HEK293 (cell line): ENCODE measurements around the gene DYNC1LI1.

Source experiments
- CTCF ChIP-seq: fragments of 450-650 bp; formaldehyde crosslinking; IDR thresholded peaks from 2 replicates; pipeline ENCODE4 v1.5.1; 2016; ENCODE audit warnings: missing biosample characterization, missing genetic modification characterization
- HOXA7 ChIP-seq: sonication (generic); formaldehyde crosslinking; IDR thresholded peaks from 2 replicates; pipeline ENCODE4 v1.8.1; 2022; ENCODE audit warnings: missing genetic modification reagents, borderline replicate concordance
- MEIS1 ChIP-seq: sonication (generic); formaldehyde crosslinking; IDR thresholded peaks from 2 replicates; pipeline ENCODE4 v1.8.1; 2022; ENCODE audit warnings: missing genetic modification reagents, mild to moderate bottlenecking, borderline replicate concordance
- REST ChIP-seq: fragments of 450-650 bp; formaldehyde crosslinking; IDR thresholded peaks from 2 replicates; pipeline ENCODE4 v1.5.1; 2016; ENCODE audit warnings: missing biosample characterization, missing genetic modification characterization
- SALL2 ChIP-seq: fragments of 450-650 bp; formaldehyde crosslinking; IDR thresholded peaks from 2 replicates; pipeline ENCODE4 v1.5.0; 2017; ENCODE audit warnings: missing biosample characterization, mild to moderate bottlenecking, missing genetic modification characterization, borderline replicate concordance
- WT1 ChIP-seq: fragments of 450-650 bp; formaldehyde crosslinking; IDR thresholded peaks from 2 replicates; pipeline ENCODE4 v1.5.1; 2016; ENCODE audit warnings: missing biosample characterization, missing genetic modification characterization
- YY1 ChIP-seq: fragments of 450-650 bp; formaldehyde crosslinking; IDR thresholded peaks from 2 replicates; pipeline ENCODE4 v1.5.1; 2018; ENCODE audit warnings: missing biosample characterization, missing genetic modification characterization
- ZBTB7A ChIP-seq: fragments of 450-650 bp; formaldehyde crosslinking; IDR thresholded peaks from 2 replicates; pipeline ENCODE4 v1.5.1; 2016; ENCODE audit warnings: low read depth, missing biosample characterization, missing genetic modification characterization
- ZNF140 ChIP-seq: fragments of 450-650 bp; formaldehyde crosslinking; IDR thresholded peaks from 2 replicates; pipeline ENCODE4 v1.5.1; 2016; ENCODE audit warnings: missing biosample characterization, missing genetic modification characterization
- ZNF274 ChIP-seq, 2 experiments: fragments of 200-500 bp in 1 of 2; fragments of 450-650 bp in 1 of 2; sonication (Bioruptor generic) in 1 of 2; formaldehyde crosslinking in 1 of 2; IDR thresholded peaks; 2 replicates each; pipeline versions ENCODE4 v1.5.1 to v1.6.1; 2014 to 2016; ENCODE audit warnings: borderline replicate concordance in 1 of 2, inconsistent platforms in 1 of 2, low read length in 1 of 2, missing biosample characterization in 1 of 2, missing genetic modification characterization in 1 of 2
- ZNF324 ChIP-seq: fragments of 450-650 bp; formaldehyde crosslinking; IDR thresholded peaks from 2 replicates; pipeline ENCODE4 v1.5.1; 2016; ENCODE audit warnings: missing biosample characterization, missing genetic modification characterization
- ZNF48 ChIP-seq: fragments of 450-650 bp; formaldehyde crosslinking; IDR thresholded peaks from 2 replicates; pipeline ENCODE4 v1.5.1; 2016; ENCODE audit warnings: missing biosample characterization, missing genetic modification characterization
- ZSCAN30 ChIP-seq: fragments of 450-650 bp; IDR thresholded peaks from 2 replicates; pipeline ENCODE4 v1.5.1; 2018; ENCODE audit warnings: missing biosample characterization, mild to moderate bottlenecking, missing genetic modification characterization, moderate library complexity

- TF ChIP-seq ZNF274 (IDR thresholded peaks at IDR 0.05; ENCODE audit: low read length), result no peak
- no peak for TF ChIP-seq ZNF274 (tag by site-specific recombination; IDR thresholded peaks at IDR 0.05; ENCODE audit: borderline replicate concordance)
- TF ChIP-seq ZBTB7A, result no peak
- TF ChIP-seq ZNF140 (tag by site-specific recombination), result no peak
- no peak for TF ChIP-seq HOXA7 (CRISPR knock-in tag)
- no peak for TF ChIP-seq CTCF (tag by site-specific recombination)
- TF ChIP-seq ZSCAN30 (tag by site-specific recombination), result no peak
- no peak for TF ChIP-seq MEIS1 (CRISPR knock-in tag)
- TF ChIP-seq ZNF324 (tag by site-specific recombination), result no peak
- no peak for TF ChIP-seq SALL2
- no peak for TF ChIP-seq ZNF48
- TF ChIP-seq REST (tag by site-specific recombination), result no peak
- no peak for TF ChIP-seq YY1 (tag by site-specific recombination)
- no peak for TF ChIP-seq WT1
These were observed 82.7 kb downstream of the DYNC1LI1 start for GRCh38 chr3:32487781-32488473.
